HepG2 (cell line): ENCODE measurements around the gene CGNL1. TPM values are rescaled to one million over a fixed set of nuclear protein-coding genes. Genes with fewer than 3 reads are reported as not detected.

Experiments used
- AHR ChIP-seq: IDR thresholded peaks from 2 replicates; pipeline ENCODE4 v1.6.1; 2018; ENCODE audit warnings: missing genetic modification reagents, missing compliant biosample characterization
- ATF5 ChIP-seq: sonication (generic); formaldehyde crosslinking; IDR thresholded peaks from 2 replicates; pipeline ENCODE4 v1.4.0; 2020; ENCODE audit warnings: mild to moderate bottlenecking, low read depth, missing genetic modification reagents
- ATM ChIP-seq: fragments of 450-650 bp; IDR thresholded peaks from 2 replicates; pipeline ENCODE4 v1.7.1; 2017; ENCODE audit warnings: mild to moderate bottlenecking, borderline replicate concordance
- CBX2 ChIP-seq, 2 experiments: fragments of 200-600 bp in 1 of 2; sonication (generic); formaldehyde crosslinking in 1 of 2; IDR thresholded peaks; 2 replicates each; pipeline versions ENCODE4 v1.7.0 to v1.8.1; 2018 to 2022; ENCODE audit warnings: low read depth in 2 of 2, low read length in 1 of 2, mild to moderate bottlenecking in 1 of 2, missing genetic modification reagents in 1 of 2
- CEBPG ChIP-seq: IDR thresholded peaks from 2 replicates; pipeline ENCODE4 v1.6.1; 2016
- ELF3 ChIP-seq: IDR thresholded peaks from 2 replicates; pipeline ENCODE4 v1.6.1; 2016; ENCODE audit warnings: missing genetic modification reagents, missing compliant biosample characterization
- FOSL2 ChIP-seq: sonication (generic); formaldehyde crosslinking; IDR thresholded peaks from 2 replicates; pipeline ENCODE4 v1.4.0; 2020; ENCODE audit warnings: missing genetic modification reagents
- FOXK1 ChIP-seq: sonication (generic); formaldehyde crosslinking; IDR thresholded peaks from 2 replicates; pipeline ENCODE4 v1.4.0; 2020; ENCODE audit warnings: low read depth, missing genetic modification reagents, borderline replicate concordance
- FOXP1 ChIP-seq, 2 experiments: fragments of 450-650 bp in 1 of 2; IDR thresholded peaks; 2 replicates each; pipeline ENCODE4 v1.6.1; 2017 to 2018; ENCODE audit warnings: antibody characterized with exemption in 1 of 2
- GLI4 ChIP-seq: sonication (generic); formaldehyde crosslinking; IDR thresholded peaks from 2 replicates; pipeline ENCODE4 v1.5.1; 2020; ENCODE audit warnings: missing genetic modification reagents, mild to moderate bottlenecking, moderate library complexity, borderline replicate concordance
- HMGA1 ChIP-seq: sonication (generic); formaldehyde crosslinking; conservative IDR thresholded peaks from 2 replicates; pipeline ENCODE4 v1.4.0; 2020; ENCODE audit warnings: missing genetic modification reagents
- KMT2A ChIP-seq: sonication (generic); formaldehyde crosslinking; IDR thresholded peaks from 2 replicates; pipeline ENCODE4 v1.4.0; 2020; ENCODE audit warnings: missing genetic modification reagents
- LCORL ChIP-seq, 2 experiments: fragments of 450-650 bp in 1 of 2; sonication (generic) in 1 of 2; formaldehyde crosslinking in 1 of 2; IDR thresholded peaks; 2 replicates each; pipeline versions ENCODE4 v1.5.0 to v1.6.1; 2017 to 2020; ENCODE audit warnings: antibody characterized with exemption in 1 of 2, missing genetic modification reagents in 1 of 2
- NR2C2 ChIP-seq: sonication (generic); formaldehyde crosslinking; IDR thresholded peaks from 2 replicates; pipeline ENCODE4 v1.4.0; 2020; ENCODE audit warnings: missing genetic modification reagents, mild to moderate bottlenecking, moderate library complexity, borderline replicate concordance
- PHF21A ChIP-seq: sonication (generic); formaldehyde crosslinking; IDR thresholded peaks from 2 replicates; pipeline ENCODE4 v1.5.0; 2020; ENCODE audit warnings: mild to moderate bottlenecking, missing genetic modification reagents
- RBFOX2 ChIP-seq: fragments of 200-400 bp; formaldehyde crosslinking; IDR thresholded peaks from 2 replicates; pipeline ENCODE4 v1.6.1; 2017; ENCODE audit warnings: low read depth, mild to moderate bottlenecking, low read length
- SALL1 ChIP-seq: sonication (generic); formaldehyde crosslinking; IDR thresholded peaks from 2 replicates; pipeline ENCODE4 v1.8.0; 2022; ENCODE audit warnings: mild to moderate bottlenecking, missing genetic modification reagents
- SP2 ChIP-seq: sonication (generic); formaldehyde crosslinking; IDR thresholded peaks from 2 replicates; pipeline ENCODE4 v1.5.1; 2020; ENCODE audit warnings: mild to moderate bottlenecking, missing genetic modification reagents
- STAG1 ChIP-seq: sonication (generic); formaldehyde crosslinking; IDR thresholded peaks from 2 replicates; pipeline ENCODE4 v1.4.0; 2020; ENCODE audit warnings: missing genetic modification reagents
- XBP1 ChIP-seq: sonication (generic); formaldehyde crosslinking; IDR thresholded peaks from 2 replicates; pipeline ENCODE4 v1.5.0; 2020; ENCODE audit warnings: missing genetic modification reagents
- ZNF282 ChIP-seq: fragments of 450-650 bp; IDR thresholded peaks from 2 replicates; pipeline ENCODE4 v1.6.1; 2018; ENCODE audit not compliant: partially characterized antibody
- ZNF333 ChIP-seq: sonication (generic); formaldehyde crosslinking; IDR thresholded peaks from 2 replicates; pipeline ENCODE4 v1.4.0; 2020; ENCODE audit warnings: mild to moderate bottlenecking, missing genetic modification reagents, borderline replicate concordance
- ZNF44 ChIP-seq: sonication (generic); formaldehyde crosslinking; IDR thresholded peaks from 2 replicates; pipeline ENCODE4 v1.5.1; 2020; ENCODE audit warnings: mild to moderate bottlenecking, missing genetic modification reagents
- ZNF629 ChIP-seq: sonication (generic); formaldehyde crosslinking; conservative IDR thresholded peaks from 2 replicates; pipeline ENCODE4 v1.5.0; 2020; ENCODE audit warnings: missing genetic modification reagents
- ZNF678 ChIP-seq: sonication (generic); formaldehyde crosslinking; IDR thresholded peaks from 2 replicates; pipeline ENCODE4 v1.4.0; 2020; ENCODE audit warnings: mild to moderate bottlenecking, missing genetic modification reagents
- ZNF687 ChIP-seq: sonication (generic); formaldehyde crosslinking; IDR thresholded peaks from 2 replicates; pipeline ENCODE4 v1.5.1; 2020; ENCODE audit warnings: mild to moderate bottlenecking, missing genetic modification reagents, moderate library complexity
- ZNF83 ChIP-seq: sonication (generic); formaldehyde crosslinking; IDR thresholded peaks from 2 replicates; pipeline ENCODE4 v1.4.0; 2020; ENCODE audit warnings: missing genetic modification reagents, mild to moderate bottlenecking, borderline replicate concordance
- ZSCAN22 ChIP-seq: sonication (generic); formaldehyde crosslinking; IDR thresholded peaks from 2 replicates; pipeline ENCODE4 v1.4.0; 2020; ENCODE audit warnings: mild to moderate bottlenecking, missing genetic modification reagents
- ZSCAN25 ChIP-seq: sonication (generic); formaldehyde crosslinking; IDR thresholded peaks from 2 replicates; pipeline ENCODE4 v1.8.0; 2022; ENCODE audit warnings: mild to moderate bottlenecking, missing genetic modification reagents
- polyA plus RNA-seq, 8 experiments: library from polyadenylated mRNA; depleted of rRNA in 3 of 8; stranded (reverse) in 7 of 8; unstranded in 1 of 8; fragments of >200 nt; fragmentation: Illumina TruSeq in 4 of 8; extraction: Trizol in 4 of 8; gene quantifications; 2 replicates each; pipeline versions ENCODE4 v1.2.1 to v1.2.3, GENCODE V29; 2011 to 2016; ENCODE audit warnings: low read depth in 4 of 8, missing spikeins in 1 of 8, mixed read lengths in 1 of 8; ENCODE audit not compliant: insufficient read depth in 1 of 8
- total RNA-seq, 5 experiments: library from RNA; depleted of rRNA; stranded (reverse); fragments of >200 nt; fragmentation: Illumina TruSeq; extraction: Trizol; gene quantifications; 2 replicates each; pipeline ENCODE4 v1.2.3, GENCODE V29; 2016; ENCODE audit warnings: low read depth in 1 of 5

CGNL1 gene
- total and polyA plus RNA-seq, 2 of the 13 experiments (the other 11 are each of a cell fraction or from before 2014, with no cell fraction given): 5.6 to 15.6 TPM

- no peak for TF ChIP-seq ZSCAN25
- TF ChIP-seq ZNF629 (CRISPR knock-in tag): no peak
- no peak for TF ChIP-seq RBFOX2
- TF ChIP-seq CBX2 (IDR thresholded peaks at IDR 0.05; ENCODE audit: low read depth, low read length): no peak
- TF ChIP-seq CBX2 (CRISPR knock-in tag; IDR thresholded peaks at IDR 0.05; ENCODE audit: low read depth): no peak
- no peak for TF ChIP-seq GLI4 (CRISPR knock-in tag)
- no peak for TF ChIP-seq FOXP1 (IDR thresholded peaks at IDR 0.05)
- no peak for TF ChIP-seq FOXP1 (CRISPR knock-in tag; IDR thresholded peaks at IDR 0.05)
- TF ChIP-seq PHF21A (CRISPR knock-in tag): no peak
- no peak for TF ChIP-seq SP2
- no peak for TF ChIP-seq ZNF282
- no peak for TF ChIP-seq ZSCAN22
- no peak for TF ChIP-seq ZNF678 (CRISPR knock-in tag)
- TF ChIP-seq ZNF333 (CRISPR knock-in tag): no peak
- 0 out of 2 replicates have a peak, but pooled peaks have one; percentile 16 for TF ChIP-seq SALL1 (CRISPR knock-in tag)
- no peak for TF ChIP-seq NR2C2
- TF ChIP-seq AHR: no peak
- peak; percentile 44 for TF ChIP-seq ZNF687 (CRISPR knock-in tag)
- no peak for TF ChIP-seq ZNF44
- TF ChIP-seq ATF5 (CRISPR knock-in tag): no peak
- peak; percentile 62 for TF ChIP-seq STAG1 (CRISPR knock-in tag)
- TF ChIP-seq FOXK1 (CRISPR knock-in tag): no peak
- TF ChIP-seq XBP1: no peak
- no peak for TF ChIP-seq CEBPG (CRISPR knock-in tag)
- TF ChIP-seq KMT2A (CRISPR knock-in tag): no peak
- no peak for TF ChIP-seq ZNF83 (CRISPR knock-in tag)
- peak; percentile 36; the same call in 1 of the 2 replicates for TF ChIP-seq FOSL2
- no peak for TF ChIP-seq LCORL (IDR thresholded peaks at IDR 0.05)
- 0 out of 2 replicates have a peak, but pooled peaks have one; percentile 18 for TF ChIP-seq LCORL (CRISPR knock-in tag; IDR thresholded peaks at IDR 0.05)
- TF ChIP-seq ELF3: peak; percentile 23; the same call in 1 of the 2 replicates
- TF ChIP-seq ATM: no peak
- no peak for TF ChIP-seq HMGA1 (CRISPR knock-in tag)
These were observed 38.4 kb upstream of the CGNL1 start (continued) for GRCh38 chr15:57337868-57338411.
